Measurements from ENCODE around the gene MYL5. TPM values are rescaled to one million over a fixed set of nuclear protein-coding genes. Genes with fewer than 3 reads are reported as not detected.

MYL5 gene
- total and polyA plus RNA-seq, 2 of the 13 experiments (the other 11 are each of a cell fraction or from before 2014, with no cell fraction given), result 6.5 to 16.0 TPM

DNA sequence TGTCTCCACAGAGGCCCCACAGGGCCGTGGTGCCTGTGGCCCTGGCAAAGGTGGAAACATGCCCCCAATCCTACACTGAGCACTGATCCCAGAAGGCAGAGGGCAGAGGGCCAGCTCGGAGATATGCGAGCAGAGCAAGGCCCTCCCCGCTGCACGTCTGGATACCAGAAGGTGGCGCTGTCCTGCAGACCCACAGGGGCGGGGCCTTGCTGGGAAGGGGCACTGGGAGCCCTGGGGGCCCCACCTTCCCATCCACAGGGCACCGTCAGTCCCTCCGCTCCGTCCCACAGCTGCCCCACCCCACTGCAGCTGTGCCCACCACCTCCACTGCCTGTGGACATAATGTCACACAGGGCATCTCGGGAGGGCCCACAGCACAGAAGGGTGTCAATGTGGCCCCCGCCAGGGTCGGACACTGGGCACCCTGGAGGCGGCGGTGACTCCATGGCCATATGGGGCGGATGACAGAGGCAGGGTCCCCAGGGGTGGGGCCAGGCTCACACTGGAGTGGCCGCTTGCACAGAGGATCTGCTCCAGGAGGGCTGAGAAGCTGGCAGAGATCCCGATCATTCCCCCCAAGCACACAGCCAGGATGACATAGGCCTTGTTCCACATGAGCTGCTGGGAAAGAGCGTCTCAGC, 9.8 kb downstream of the MYL5 start (continued):
- TF ChIP-seq, protein P1, sequence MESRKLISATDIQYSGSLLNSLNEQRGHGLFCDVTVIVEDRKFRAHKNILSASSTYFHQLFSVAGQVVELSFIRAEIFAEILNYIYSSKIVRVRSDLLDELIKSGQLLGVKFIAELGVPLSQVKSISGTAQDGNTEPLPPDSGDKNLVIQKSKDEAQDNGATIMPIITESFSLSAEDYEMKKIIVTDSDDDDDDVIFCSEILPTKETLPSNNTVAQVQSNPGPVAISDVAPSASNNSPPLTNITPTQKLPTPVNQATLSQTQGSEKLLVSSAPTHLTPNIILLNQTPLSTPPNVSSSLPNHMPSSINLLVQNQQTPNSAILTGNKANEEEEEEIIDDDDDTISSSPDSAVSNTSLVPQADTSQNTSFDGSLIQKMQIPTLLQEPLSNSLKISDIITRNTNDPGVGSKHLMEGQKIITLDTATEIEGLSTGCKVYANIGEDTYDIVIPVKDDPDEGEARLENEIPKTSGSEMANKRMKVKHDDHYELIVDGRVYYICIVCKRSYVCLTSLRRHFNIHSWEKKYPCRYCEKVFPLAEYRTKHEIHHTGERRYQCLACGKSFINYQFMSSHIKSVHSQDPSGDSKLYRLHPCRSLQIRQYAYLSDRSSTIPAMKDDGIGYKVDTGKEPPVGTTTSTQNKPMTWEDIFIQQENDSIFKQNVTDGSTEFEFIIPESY (CRISPR knock-in tag; IDR thresholded peaks at IDR 0.05), result peak; percentile 71
- TF ChIP-seq NCOA5 (CRISPR knock-in tag; IDR thresholded peaks at IDR 0.05) (no peak), MYC (CRISPR knock-in tag; IDR thresholded peaks at IDR 0.05; ENCODE audit: borderline replicate concordance) (peak; percentile 18; the same call in 1 of the 2 replicates), HNRNPLL (IDR thresholded peaks at IDR 0.05; ENCODE audit: low read depth, low read length, poor library complexity, severe bottlenecking) (no peak), IRF2 (CRISPR knock-in tag; IDR thresholded peaks at IDR 0.05) (peak; percentile 74), XRCC5 (optimal IDR thresholded peaks at IDR 0.05; ENCODE audit: low read length) (peak; percentile 86), RXRA (CRISPR knock-in tag; IDR thresholded peaks at IDR 0.05) (peak; percentile 43; the same call in 1 of the 2 replicates), ZNF788 (CRISPR knock-in tag; IDR thresholded peaks at IDR 0.05; ENCODE audit: borderline replicate concordance) (peak; percentile 72; the same call in 1 of the 2 replicates), ZNF34 (CRISPR knock-in tag; IDR thresholded peaks at IDR 0.05; ENCODE audit: borderline replicate concordance) (no peak), RXRB (CRISPR knock-in tag; IDR thresholded peaks at IDR 0.05; ENCODE audit: borderline replicate concordance) (peak; percentile 67), ZSCAN22 (CRISPR knock-in tag; IDR thresholded peaks at IDR 0.05) (no peak), PHF8 (CRISPR knock-in tag; IDR thresholded peaks at IDR 0.05) (0 out of 2 replicates have a peak, but pooled peaks have one; percentile 33), STAG1 (CRISPR knock-in tag; IDR thresholded peaks at IDR 0.05) (peak; percentile 56), KLF16 (CRISPR knock-in tag; IDR thresholded peaks at IDR 0.05) (peak in 1 of 2 experiments; percentile 68; a peak in 1 of 4 replicates), RARA (CRISPR knock-in tag; IDR thresholded peaks at IDR 0.05) (peak; percentile 41; the same call in 1 of the 2 replicates)
- TF ChIP-seq, protein P2, sequence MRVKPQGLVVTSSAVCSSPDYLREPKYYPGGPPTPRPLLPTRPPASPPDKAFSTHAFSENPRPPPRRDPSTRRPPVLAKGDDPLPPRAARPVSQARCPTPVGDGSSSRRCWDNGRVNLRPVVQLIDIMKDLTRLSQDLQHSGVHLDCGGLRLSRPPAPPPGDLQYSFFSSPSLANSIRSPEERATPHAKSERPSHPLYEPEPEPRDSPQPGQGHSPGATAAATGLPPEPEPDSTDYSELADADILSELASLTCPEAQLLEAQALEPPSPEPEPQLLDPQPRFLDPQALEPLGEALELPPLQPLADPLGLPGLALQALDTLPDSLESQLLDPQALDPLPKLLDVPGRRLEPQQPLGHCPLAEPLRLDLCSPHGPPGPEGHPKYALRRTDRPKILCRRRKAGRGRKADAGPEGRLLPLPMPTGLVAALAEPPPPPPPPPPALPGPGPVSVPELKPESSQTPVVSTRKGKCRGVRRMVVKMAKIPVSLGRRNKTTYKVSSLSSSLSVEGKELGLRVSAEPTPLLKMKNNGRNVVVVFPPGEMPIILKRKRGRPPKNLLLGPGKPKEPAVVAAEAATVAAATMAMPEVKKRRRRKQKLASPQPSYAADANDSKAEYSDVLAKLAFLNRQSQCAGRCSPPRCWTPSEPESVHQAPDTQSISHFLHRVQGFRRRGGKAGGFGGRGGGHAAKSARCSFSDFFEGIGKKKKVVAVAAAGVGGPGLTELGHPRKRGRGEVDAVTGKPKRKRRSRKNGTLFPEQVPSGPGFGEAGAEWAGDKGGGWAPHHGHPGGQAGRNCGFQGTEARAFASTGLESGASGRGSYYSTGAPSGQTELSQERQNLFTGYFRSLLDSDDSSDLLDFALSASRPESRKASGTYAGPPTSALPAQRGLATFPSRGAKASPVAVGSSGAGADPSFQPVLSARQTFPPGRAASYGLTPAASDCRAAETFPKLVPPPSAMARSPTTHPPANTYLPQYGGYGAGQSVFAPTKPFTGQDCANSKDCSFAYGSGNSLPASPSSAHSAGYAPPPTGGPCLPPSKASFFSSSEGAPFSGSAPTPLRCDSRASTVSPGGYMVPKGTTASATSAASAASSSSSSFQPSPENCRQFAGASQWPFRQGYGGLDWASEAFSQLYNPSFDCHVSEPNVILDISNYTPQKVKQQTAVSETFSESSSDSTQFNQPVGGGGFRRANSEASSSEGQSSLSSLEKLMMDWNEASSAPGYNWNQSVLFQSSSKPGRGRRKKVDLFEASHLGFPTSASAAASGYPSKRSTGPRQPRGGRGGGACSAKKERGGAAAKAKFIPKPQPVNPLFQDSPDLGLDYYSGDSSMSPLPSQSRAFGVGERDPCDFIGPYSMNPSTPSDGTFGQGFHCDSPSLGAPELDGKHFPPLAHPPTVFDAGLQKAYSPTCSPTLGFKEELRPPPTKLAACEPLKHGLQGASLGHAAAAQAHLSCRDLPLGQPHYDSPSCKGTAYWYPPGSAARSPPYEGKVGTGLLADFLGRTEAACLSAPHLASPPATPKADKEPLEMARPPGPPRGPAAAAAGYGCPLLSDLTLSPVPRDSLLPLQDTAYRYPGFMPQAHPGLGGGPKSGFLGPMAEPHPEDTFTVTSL (CRISPR knock-in tag; IDR thresholded peaks at IDR 0.05; ENCODE audit: borderline replicate concordance), result no peak
- TF ChIP-seq, protein P3, sequence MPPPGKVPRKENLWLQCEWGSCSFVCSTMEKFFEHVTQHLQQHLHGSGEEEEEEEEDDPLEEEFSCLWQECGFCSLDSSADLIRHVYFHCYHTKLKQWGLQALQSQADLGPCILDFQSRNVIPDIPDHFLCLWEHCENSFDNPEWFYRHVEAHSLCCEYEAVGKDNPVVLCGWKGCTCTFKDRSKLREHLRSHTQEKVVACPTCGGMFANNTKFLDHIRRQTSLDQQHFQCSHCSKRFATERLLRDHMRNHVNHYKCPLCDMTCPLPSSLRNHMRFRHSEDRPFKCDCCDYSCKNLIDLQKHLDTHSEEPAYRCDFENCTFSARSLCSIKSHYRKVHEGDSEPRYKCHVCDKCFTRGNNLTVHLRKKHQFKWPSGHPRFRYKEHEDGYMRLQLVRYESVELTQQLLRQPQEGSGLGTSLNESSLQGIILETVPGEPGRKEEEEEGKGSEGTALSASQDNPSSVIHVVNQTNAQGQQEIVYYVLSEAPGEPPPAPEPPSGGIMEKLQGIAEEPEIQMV (CRISPR knock-in tag; IDR thresholded peaks at IDR 0.05; ENCODE audit: low read depth), result no peak
- TF ChIP-seq, protein P4, sequence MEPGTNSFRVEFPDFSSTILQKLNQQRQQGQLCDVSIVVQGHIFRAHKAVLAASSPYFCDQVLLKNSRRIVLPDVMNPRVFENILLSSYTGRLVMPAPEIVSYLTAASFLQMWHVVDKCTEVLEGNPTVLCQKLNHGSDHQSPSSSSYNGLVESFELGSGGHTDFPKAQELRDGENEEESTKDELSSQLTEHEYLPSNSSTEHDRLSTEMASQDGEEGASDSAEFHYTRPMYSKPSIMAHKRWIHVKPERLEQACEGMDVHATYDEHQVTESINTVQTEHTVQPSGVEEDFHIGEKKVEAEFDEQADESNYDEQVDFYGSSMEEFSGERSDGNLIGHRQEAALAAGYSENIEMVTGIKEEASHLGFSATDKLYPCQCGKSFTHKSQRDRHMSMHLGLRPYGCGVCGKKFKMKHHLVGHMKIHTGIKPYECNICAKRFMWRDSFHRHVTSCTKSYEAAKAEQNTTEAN (CRISPR knock-in tag; conservative IDR thresholded peaks at IDR 0.05), result no peak
